Measurements from ENCODE around the gene IMMP2L.

Gene IMMP2L

DNA sequence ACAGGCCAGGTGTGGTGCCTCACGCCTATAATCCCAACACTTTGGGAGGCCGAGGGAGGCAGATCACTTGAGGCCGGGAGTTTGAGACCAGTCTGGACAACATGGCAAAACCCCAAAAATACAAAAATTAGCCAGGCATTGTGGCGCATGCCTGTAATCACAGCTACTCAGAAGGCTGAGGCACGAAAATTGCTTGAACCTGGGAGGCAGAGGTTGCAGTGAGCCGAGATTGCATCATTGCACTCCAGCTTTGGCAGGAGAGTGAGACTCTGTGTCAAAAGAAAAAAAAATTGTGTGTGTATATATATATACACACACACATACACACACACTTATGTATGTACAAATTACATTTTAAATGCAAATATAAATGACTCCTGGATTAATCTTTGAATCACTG, 548.2 kb downstream of the IMMP2L start:
- DNase-seq: no peak

DNA sequence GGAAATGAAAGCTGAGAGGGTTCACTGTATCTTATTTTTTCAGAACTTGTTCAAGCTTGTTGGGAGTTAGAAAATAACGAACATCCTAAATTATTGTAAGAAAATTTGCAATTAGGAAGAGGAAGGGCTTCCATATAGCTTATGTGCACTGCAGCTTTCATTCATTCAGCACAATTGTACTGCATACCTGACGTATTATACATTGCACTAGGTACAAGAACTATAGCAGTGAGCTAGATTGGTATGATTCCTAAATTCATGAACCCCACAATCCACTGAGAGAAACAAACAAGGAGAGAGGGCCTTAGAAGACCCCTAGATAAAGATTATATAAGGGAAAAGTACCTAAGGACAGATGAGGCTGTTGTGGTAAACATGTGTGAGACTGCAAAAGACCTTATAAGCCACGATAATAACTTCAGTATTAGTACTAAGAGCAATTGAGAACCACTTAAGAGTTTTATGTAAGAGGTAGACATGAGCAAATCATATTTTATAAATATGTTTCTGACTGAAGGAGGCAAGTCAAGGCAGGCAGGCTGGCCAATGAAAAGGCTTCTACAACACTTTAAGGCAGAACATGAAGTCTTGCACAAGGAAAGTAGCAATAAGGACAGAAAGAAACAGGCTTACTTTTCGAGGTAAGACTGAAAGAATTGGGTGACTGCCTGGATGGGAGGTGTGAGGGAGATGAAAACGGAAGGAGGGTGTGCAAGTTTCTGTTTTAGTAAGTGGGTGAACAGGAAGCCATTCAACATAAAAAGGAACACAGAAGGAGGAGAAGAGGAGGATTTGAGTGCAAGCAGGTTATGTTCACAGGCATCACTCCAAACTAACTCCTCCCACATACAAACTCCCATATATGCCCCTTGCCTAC, 549.3 kb downstream of the IMMP2L start:
- no peak for DNase-seq

DNA sequence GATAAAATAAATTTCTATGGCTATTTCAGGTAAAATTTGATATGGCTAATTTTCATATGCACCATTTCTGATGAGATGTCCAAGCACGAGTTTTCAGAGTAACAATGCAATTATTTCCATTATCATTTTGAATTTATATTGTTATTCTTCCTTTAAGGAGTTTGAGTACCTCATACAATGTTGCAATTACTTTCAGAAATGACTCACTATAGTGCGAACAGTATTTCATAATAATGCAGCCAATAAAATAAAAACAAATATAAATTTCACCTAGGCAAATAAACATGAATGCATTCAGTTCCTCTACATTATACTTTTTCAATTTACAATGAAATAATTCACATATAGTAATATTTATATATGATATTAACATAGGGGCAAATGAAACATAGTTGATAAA, 550.1 kb downstream of the IMMP2L start:
- no peak for DNase-seq

DNA sequence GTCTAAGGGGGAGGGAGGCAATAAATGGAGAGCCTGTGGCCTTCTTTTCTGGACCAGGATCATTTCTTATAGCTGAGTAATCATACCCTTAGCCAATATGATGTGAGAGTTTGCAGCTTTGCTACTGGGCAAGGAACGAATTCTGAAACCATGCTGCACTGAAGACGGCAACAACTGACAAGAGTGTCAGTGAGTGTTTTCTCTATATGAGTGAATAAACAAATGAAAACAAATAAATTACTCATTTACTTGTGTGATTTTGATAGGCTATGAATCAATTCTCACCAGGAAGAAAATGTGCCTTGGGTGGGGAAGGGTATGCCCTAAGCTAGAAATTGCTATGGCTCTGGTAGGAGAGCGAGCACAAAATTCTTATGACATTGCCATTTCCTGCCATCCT, 550.8 kb downstream of the IMMP2L start:
- no peak for DNase-seq

DNA sequence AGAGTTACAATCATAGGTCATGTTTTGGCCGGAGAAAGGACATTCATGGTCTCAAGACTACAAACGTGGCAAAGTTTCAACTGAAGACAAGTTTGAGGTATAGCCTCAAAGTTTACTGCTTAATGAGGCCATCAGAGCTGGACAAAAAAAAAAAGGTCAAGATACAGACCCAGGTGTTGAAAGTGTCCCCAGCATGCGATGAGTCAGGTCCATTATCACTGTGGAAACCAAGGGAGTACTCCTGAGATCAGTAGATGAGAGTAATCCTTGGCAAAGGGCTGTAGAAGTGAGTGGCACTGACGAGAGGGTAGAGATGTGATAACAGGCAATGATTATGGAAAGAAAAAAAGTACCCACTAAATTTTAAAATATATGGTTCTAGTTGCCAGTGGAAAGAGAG, 551.5 kb downstream of the IMMP2L start:
- no peak for DNase-seq

DNA sequence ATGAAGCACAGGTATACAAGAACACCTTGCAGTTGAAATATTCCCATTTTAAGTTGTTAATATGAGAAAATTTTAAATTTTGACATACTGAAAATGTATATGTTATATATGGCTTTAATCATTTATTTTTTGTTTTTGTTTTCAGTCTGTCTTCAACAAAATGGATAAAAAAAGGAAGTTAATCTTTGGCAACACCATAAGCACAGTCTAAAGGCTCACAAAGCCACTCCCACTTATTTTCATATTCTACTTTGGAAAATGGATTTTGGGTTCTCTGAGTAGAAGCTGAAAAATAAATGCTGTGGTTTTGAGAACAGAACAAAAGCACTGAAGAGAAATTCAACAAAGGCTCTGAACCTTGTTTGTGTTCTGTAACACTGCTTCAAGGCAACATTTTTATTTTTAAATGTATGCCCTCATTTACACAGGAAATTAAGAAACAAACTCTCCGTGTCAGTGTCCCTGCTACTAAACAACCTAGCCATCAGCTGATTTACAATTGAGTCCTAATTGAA, 552.7 kb downstream of the IMMP2L start:
- no peak for DNase-seq

DNA sequence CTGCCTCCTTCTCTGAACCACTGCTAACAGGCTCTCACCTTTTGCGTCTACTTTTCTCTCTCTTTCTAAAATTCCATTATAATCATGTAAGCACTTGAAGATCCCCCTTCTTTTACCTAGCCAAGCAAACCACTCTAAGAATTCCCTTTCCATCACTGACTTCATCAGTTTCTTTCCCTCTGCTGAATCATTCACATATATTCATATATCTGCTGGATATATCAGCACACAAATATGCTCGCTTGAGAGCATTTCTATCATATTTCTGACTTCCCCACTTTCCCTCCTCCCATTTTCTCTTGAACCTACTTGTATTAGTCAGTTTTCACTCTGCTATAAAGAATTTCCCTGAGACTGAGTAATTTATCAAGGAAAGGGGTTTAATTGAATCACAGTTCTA, 555.6 kb downstream of the IMMP2L start:
- DNase-seq: no peak

DNA sequence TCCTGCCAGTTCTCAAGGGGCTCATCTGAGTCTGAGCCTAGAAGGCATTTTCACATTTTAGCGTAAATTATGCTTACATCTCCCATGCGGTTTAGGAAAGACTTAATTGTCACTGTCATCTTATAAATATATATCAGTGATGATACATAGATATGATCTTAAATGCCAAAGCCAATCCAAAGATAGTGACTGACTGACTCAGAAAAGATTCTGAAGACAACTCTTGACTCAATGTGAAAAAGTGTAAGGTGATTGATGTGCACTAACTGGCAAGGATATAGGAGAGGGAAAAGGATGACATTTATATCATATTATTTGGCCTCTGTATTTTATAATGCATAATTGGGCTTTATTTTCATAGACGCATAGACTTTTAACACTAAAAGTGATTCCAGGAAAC, 556.3 kb downstream of the IMMP2L start:
- no peak for DNase-seq

DNA sequence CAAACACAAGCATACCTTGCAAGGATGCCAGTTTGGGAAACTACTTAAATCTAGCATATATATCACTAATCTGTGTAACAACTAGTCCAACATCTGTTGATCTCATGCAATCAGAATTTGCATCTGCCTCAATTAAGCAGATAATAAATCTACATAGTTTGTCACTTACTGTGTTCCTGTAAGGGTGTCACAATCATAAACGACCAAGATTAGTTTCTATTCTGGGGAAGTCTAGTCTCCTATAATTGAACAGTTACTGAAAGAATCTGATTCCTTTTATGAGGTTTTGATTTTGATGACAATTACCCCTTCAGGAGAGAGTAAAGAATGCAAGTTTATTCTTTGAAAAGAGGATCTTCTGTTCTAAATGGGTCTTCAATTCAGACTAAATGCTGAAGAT, 556.8 kb downstream of the IMMP2L start:
- DNase-seq: no peak

DNA sequence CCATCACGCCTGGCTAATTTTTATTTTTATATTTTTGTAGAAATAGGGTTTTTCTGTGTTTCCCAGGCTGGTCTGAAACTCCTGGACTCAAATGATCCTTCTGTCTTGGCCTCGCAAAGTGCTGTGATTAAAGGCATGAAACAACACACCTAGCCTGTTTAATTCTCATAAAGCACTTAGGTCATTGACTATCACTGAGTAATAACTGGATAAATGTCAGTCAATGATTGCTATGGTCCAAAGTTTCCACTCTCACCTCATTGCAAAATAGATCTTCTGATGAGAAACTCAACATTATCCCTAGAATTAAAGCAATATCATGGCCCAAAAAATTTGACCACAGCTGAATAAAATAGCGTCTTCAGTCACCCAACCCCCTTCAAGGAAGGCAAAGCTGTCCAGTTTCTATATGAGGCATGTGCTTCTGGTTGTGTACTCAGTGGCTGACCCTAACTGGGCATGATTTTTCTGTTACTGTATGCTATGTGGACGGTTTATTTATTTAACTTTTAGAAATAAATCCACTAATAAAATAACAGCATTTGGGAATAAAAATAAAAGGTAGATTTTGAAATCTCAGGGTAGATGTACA, 557.9 kb downstream of the IMMP2L start:
- no peak for DNase-seq

DNA sequence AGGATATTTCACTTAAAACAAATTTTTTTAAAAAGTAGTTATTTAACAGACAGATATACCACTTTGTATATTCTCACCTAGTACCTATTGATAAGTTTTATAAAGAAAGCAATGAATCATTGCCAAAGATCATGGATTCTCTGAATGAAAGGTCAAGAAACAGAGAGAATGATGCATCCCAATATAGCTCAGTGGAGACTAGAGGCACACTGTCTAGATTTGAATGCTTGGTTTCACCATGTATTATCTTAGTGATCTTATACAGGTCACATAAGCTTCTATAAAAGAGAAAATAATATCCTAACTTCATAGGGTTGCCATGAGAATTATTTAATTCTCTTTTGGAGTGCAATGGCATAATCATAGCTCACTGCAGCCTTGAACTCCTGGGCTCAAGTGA, 558.4 kb downstream of the IMMP2L start:
- no peak for DNase-seq

DNA sequence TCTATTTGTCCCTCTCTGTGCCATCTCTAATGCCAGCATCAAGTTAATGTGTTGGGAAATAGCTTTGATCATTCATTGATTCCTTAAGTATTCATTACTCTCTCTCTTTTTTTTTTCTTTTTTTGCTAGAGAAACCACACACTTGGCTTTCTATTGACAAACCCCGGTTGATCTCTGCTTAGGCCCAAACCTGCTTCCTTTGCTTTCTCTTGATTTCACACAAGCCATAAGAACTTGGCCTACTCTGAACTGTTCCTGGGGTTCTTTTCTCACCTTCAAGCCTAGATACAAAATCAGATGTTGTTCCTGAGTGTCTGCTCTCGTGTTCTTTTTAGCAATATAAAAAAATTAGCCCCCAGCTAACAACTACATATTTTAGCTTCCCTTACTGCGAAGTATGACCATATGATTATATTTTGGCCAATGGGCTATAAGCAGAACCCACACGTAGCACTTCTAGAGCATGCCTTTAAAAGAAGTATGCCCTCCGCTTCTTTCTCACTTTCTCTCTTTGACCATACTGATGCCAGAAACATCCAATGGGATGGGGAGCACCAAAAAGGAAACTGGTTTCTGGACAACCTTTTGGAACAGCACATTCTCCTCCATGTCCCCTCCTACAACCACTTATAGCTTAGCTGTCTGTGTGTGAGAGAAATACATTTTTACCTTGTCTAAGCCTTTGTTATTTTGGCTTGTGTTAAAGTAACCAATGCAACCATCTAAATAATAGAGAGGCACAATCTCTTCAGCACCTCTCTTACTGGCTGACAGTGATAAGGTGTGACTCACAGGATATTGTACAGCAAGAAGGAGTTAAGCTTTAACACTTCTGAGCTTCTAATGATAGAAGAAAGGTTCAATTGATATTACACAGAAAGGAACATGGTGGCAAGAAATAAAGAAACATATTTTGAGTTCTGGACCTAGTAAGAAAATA, 568.0 kb downstream of the IMMP2L start:
- DNase-seq: no peak

DNA sequence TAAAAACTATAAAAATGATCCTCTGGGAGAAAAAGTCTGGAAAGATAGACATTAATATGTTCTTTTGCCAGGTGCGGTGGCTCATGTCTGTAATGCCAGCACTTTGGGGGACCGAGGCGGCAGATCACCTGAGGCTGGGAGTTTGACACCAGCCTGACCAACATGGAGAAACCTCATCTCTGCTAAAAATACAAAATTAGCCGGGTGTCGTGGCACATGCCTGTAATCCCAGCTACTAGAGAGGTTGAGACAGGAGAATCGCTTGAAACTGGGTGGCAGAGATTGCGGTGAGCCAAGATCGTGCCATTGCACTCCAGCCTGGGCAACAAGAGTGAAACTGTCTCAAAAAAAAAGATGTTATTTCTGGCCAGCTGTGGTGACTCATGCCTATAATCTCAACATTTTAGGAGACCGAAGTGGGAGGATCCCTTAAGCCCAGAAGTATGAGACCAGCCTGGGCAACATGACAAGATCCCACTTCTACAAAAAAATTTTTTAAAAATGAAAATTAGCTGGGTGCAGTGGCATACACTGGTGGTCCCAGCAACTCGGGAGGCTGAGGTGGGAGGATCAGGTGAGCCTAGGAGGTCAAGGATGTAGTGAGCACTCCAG, 573.3 kb downstream of the IMMP2L start:
- no peak for DNase-seq

DNA sequence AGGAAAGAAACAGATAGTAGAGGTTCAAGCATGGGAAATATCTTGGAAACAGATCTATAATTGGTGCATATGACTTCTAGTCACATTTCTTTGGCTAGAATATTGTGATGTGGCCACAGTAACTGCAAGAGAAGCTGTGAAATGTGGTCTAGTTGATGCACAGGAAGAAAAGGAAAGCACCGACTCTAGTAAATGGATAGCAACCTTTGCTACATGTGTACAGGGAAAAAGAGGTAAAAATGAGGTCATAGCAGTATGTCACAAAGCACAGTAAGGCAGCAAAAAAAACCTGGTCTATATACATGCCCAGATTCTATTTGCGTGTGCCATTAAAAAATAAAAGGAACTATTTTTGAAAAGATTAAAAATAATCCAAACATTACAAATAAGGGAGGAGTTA, 573.9 kb downstream of the IMMP2L start:
- no peak for DNase-seq

DNA sequence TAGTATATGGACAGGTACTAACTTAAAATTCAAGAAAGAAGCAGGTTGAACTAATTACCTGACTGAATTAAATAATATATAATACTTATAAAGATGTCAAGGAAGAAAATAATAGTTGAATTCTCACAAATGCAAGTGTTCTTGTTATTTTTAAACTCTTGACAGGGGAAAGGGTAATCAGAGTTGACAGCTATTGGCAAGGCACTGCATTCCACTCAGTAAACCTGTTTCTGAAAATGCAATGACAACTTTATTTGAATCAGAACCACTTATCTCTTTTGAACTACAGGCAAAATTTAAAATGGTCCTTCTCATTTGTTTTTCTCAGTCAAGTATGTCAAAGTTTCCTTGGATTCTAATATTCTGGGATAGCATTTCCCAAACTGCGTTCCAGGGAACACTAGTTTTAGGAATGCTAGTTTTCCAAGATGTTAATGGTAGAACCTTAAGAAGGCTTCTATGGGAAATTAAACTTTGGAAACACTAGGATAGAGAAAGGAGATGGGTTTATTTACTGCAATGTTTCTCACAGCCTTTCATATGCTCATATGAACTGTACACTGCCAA, 575.1 kb downstream of the IMMP2L start:
- DNase-seq: no peak

DNA sequence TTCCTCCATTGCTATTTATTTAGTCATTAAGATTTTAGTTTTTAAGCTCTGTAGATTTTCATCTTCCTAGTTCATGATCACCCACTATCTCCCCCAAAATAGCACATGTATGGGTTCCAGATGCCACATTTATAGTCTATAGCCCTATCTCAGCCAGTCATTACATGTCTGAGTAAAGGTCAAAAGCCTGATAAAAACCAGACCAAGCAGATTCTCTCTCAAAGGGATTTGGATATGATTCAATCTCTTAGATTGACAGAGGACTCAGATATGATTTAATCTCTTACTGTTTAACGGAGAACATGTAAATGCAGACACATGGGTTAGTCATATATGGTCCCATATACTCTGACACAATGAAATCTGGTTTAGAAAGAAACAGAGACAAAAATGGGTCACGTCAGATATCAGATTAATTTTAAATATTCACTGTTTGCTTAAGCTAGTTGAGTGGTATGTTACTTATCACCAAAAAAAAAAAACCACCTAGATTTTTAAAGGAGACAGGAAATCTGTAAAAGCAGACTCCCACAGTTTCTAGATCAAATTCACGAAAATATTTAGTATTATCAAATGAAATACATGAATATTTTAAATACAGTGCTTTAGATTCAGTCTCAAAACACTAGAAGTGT, 578.4 kb downstream of the IMMP2L start:
- no peak for DNase-seq

DNA sequence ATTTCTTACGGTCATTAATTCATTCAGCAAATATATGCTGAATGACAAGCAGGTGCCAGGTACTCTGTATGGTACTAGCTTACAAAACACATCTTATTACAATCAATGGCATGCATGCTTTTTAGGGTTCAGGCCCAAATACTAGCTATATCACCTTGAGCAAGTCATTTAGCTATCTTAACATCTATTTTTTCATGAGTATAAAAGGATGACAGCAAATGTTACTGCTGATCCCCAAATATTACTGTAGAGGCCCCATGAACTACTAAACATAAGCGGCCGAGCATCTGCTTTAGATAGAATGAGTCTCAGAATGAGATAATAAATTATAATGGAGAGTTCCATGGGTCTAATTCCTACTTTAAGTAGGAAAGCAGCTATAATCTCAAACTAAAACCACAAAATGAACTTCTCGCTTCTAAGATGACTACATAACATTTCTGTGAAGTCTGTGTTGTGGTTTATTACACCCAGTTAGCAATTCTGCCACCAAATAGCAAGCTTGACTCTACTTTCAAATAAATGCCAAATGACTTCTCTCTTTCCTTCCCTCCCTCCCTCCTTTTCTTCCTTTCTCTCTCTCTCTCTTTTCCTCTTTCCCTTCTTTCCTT, 585.1 kb downstream of the IMMP2L start:
- no peak for DNase-seq

DNA sequence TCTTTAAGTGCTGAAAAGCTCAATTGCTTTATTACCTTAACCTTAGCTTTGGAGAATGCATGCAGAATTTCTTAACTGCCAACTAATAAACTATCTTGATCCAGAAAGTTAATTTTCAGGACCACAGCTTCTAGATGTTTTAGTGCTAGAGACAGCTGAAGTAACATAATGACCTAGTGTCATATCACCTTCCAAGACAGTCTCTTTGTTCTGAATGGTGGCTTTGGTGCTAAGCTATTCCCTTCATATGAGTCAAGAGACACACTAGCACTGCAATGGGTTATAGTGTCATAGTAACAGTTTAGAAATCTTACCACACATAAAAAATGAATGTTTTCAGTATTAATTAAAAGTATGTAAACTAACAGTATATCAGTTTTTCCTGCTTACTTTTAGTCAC, 586.8 kb downstream of the IMMP2L start:
- no peak for DNase-seq

DNA sequence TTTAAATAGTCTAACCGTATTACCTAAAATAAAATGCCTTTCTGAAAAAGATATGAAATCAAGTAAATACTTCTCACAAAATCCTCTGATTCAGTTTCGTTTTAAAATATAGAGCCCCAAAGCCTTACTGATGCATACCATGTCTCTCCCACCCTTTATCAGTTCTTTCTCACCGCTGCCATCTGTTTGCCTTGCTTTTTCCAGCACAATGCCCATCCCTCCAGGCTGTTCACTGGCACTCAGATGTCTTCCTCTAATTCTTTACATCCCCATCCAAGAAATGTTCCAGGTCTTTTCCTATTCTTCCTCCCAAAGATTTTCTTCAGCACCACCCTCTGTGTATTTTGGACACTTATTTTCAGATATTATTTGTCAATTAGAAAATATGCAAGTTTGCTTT, 587.9 kb downstream of the IMMP2L start:
- DNase-seq: no peak

DNA sequence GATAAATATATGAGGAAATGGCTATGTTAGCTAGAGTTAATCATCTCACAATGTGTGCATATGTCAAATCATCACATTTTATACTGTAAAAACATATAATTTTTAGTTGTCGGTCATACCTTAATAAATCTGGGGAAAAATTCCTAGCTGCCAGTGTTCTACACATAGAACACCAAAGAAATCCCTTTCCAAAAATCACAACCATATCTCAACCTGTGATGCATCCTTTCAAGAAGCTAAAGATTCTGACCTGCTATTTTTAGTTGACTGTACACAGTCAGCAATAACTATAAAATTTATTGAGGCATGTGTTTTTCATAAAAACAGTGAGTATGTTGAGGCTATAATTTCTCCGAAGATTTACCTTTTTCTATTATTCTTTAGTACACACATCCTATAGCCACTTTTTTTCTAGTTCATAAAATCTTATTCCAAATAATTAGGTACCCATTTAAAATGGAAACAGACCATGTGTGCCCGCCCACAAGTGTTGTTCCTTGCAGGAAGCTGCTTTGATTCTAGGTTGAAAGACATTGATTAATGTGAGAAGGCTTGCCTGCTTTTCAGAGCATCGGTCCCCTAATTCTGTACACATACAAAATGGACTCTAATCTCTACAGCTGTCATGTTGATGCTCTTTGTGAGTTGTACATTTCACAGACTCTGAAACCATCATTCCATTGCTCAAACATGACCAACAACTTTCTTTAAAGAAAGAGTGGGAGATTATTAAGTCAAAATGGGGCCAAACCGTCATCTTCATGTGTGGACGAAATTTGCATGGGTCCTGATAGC, 588.9 kb downstream of the IMMP2L start:
- no peak for DNase-seq

DNA sequence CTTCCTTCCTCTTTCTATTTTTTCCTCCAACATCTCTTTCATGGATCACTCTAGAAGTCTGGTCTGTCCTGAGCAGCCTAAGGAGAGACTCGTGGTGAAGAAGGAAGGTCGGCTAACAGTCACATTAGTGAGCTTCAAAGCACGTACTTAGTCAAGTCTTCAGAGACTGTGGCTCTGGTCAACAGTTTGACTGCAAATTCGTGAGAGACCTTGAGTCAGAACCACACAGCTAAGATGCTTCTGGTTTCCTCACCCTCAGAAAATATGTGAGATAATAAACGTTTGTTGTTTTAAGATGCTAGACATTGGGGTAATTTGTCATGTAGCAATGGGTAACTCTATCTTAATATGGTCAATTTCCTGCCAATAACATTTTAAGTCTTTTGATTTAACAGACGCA, 597.5 kb downstream of the IMMP2L start:
- no peak for DNase-seq

Measured in bone marrow (tissue), 2 donors.